Liver (tissue), 9 donors: ENCODE measurements around the gene SLC35F2. TPM values are rescaled to one million over a fixed set of nuclear protein-coding genes. Genes with fewer than 3 reads are reported as not detected.
"Not testable (repeated sequence)": the region's sequence is repeated elsewhere in the genome, so short reads cannot be mapped to it uniquely, and the experiment has no call there.

Experiments
- DNase-seq: peaks from one replicate; pipeline ENCODE4 v3.0.0-alpha.2; 2017; ENCODE audit warnings: low spot score
- H3K27ac ChIP-seq, 2 donors: one replicate each; pipeline ENCODE4 v1.7.0; 2013; ENCODE audit warnings: inconsistent platforms in 2 of 2, low read length in 2 of 2, control low read depth in 1 of 2, low read depth in 1 of 2, mild to moderate bottlenecking in 1 of 2
- H3K27me3 ChIP-seq, 4 donors: one replicate each; pipeline versions ENCODE4 v1.6.1 to v1.7.0; 2013; ENCODE audit warnings: low read length in 3 of 4, inconsistent platforms in 1 of 4, mild to moderate bottlenecking in 1 of 4, moderate library complexity in 1 of 4; ENCODE audit not compliant: control insufficient read depth in 4 of 4, insufficient read depth in 4 of 4
- H3K36me3 ChIP-seq, 4 donors: one replicate each; pipeline versions ENCODE4 v1.6.1 to v1.7.0; 2013; ENCODE audit warnings: low read length in 3 of 4, mild to moderate bottlenecking in 3 of 4, low read depth in 1 of 4, moderate library complexity in 1 of 4; ENCODE audit not compliant: control insufficient read depth in 4 of 4, insufficient read depth in 3 of 4
- H3K4me1 ChIP-seq, 4 donors: one replicate each; pipeline versions ENCODE4 v1.6.1 to v1.7.0; 2013; ENCODE audit warnings: low read length in 3 of 4, mild to moderate bottlenecking in 3 of 4, moderate library complexity in 1 of 4; ENCODE audit not compliant: control insufficient read depth in 4 of 4, insufficient read depth in 4 of 4
- H3K4me3 ChIP-seq, 3 donors: one replicate each; pipeline versions ENCODE4 v1.6.1 to v1.7.0; 2013; ENCODE audit warnings: low read length in 3 of 3, control low read depth in 1 of 3, low read depth in 1 of 3, mild to moderate bottlenecking in 1 of 3
- H3K9ac ChIP-seq, 2 donors: one replicate each; pipeline ENCODE4 v1.7.0; 2013; ENCODE audit warnings: low read length in 2 of 2, mild to moderate bottlenecking in 2 of 2, moderate library complexity in 2 of 2, control low read depth in 1 of 2, low read depth in 1 of 2
- H3K9me3 ChIP-seq, 4 donors: one replicate each; pipeline versions ENCODE4 v1.6.1 to v1.7.0; 2013; ENCODE audit warnings: low read length in 3 of 4; ENCODE audit not compliant: control insufficient read depth in 4 of 4
- ATF3 ChIP-seq: IDR thresholded peaks from 2 replicates; pipeline ENCODE4 v1.6.1; 2016; ENCODE audit warnings: antibody characterized with exemption
- CTCF ChIP-seq: fragments of 150-350 bp; IDR thresholded peaks from 2 replicates; pipeline ENCODE4 v1.5.1; 2017; ENCODE audit warnings: improper control_type of control experiment, low read depth, low read length; ENCODE audit not compliant: missing input control
- EGR1 ChIP-seq, 2 donors: IDR thresholded peaks; 2 replicates each; pipeline ENCODE4 v1.6.1; 2016 to 2018; ENCODE audit warnings: antibody characterized with exemption in 2 of 2, low read depth in 2 of 2
- FOXA1 ChIP-seq: IDR thresholded peaks from 2 replicates; pipeline ENCODE4 v1.6.1; 2016; ENCODE audit warnings: antibody characterized with exemption
- FOXA2 ChIP-seq: IDR thresholded peaks from 2 replicates; pipeline ENCODE4 v1.6.1; 2016; ENCODE audit warnings: antibody characterized with exemption
- GABPA ChIP-seq, 2 donors: IDR thresholded peaks in 1 of 2; conservative IDR thresholded peaks in 1 of 2; 2 replicates each; pipeline ENCODE4 v1.6.1; 2016; ENCODE audit warnings: antibody characterized with exemption in 2 of 2, mild to moderate bottlenecking in 1 of 2, moderate library complexity in 1 of 2
- HNF4G ChIP-seq: IDR thresholded peaks from 2 replicates; pipeline ENCODE4 v1.6.1; 2016; ENCODE audit warnings: antibody characterized with exemption
- JUND ChIP-seq, 2 donors: IDR thresholded peaks; 2 replicates each; pipeline ENCODE4 v1.6.1; 2016; ENCODE audit warnings: antibody characterized with exemption in 2 of 2
- MAX ChIP-seq: IDR thresholded peaks from 2 replicates; pipeline ENCODE4 v1.6.1; 2016; ENCODE audit warnings: antibody characterized with exemption
- NR2F2 ChIP-seq: IDR thresholded peaks from 2 replicates; pipeline ENCODE4 v1.6.1; 2016; ENCODE audit warnings: antibody characterized with exemption
- RAD21 ChIP-seq, 2 donors: IDR thresholded peaks; 2 replicates each; pipeline ENCODE4 v1.6.1; 2016; ENCODE audit warnings: antibody characterized with exemption in 2 of 2, mild to moderate bottlenecking in 2 of 2
- RXRA ChIP-seq, 2 donors: IDR thresholded peaks; 2 replicates each; pipeline ENCODE4 v1.6.1; 2017 to 2018; ENCODE audit warnings: antibody characterized with exemption in 2 of 2, mild to moderate bottlenecking in 1 of 2
- SP1 ChIP-seq: IDR thresholded peaks from 2 replicates; pipeline ENCODE4 v1.6.1; 2018; ENCODE audit warnings: antibody characterized with exemption, mild to moderate bottlenecking
- TAF1 ChIP-seq: conservative IDR thresholded peaks from 2 replicates; pipeline ENCODE4 v1.6.1; 2016; ENCODE audit warnings: antibody characterized with exemption, mild to moderate bottlenecking
- YY1 ChIP-seq: IDR thresholded peaks from 2 replicates; pipeline ENCODE4 v1.6.1; 2016; ENCODE audit warnings: antibody characterized with exemption, mild to moderate bottlenecking
- ZBTB33 ChIP-seq: IDR thresholded peaks from 2 replicates; pipeline ENCODE4 v1.6.1; 2016; ENCODE audit warnings: antibody characterized with exemption
- WGBS: extraction: QIAGEN DNeasy Blood & Tissue Kit; methylation state at CpG from one replicate; pipeline ENCODE4 v1.1.7; 2013; 5-methylcytosine and 5-hydroxymethylcytosine counted together
- polyA plus RNA-seq, 2 donors: library from polyadenylated mRNA; stranded (reverse) in 1 of 2; unstranded in 1 of 2; fragments of 200-250 nt in 1 of 2; fragments of >200 nt in 1 of 2; fragmentation: Nextera tagmentation in 1 of 2; extraction: Ambion mirVana in 1 of 2; gene quantifications; one replicate each; pipeline versions ENCODE4 v1.2.1 to v1.2.3, GENCODE V29; 2013 to 2015
- total RNA-seq, 2 donors: library from RNA; depleted of rRNA; stranded (reverse); fragments of >200 nt; gene quantifications; one replicate each; pipeline ENCODE4 v1.2.3, GENCODE V29; 2014
- donor health status: healthy.
- donor health status: healthy.
- donor health status: healthy.
- donor health status: healthy.
- donor health status: healthy.

Gene SLC35F2
- total and polyA plus RNA-seq, 4 donors = 0.14 to 1.4 (median 0.56) TPM

GRCh38 chr11:107770551-107770951 is 88.0 kb downstream of the SLC35F2 start:
- no peak overlapping the region for H3K27ac ChIP-seq
- no peak overlapping the region for H3K4me3 ChIP-seq
- no peak for TF ChIP-seq RXRA (IDR thresholded peaks at IDR 0.05)
- TF ChIP-seq ATF3 = no peak
- TF ChIP-seq RAD21 (IDR thresholded peaks at IDR 0.05) = no peak
- no peak for TF ChIP-seq CTCF
- TF ChIP-seq FOXA1 = no peak
- TF ChIP-seq TAF1 = no peak
- no peak for TF ChIP-seq YY1
- TF ChIP-seq MAX = no peak
- no peak for TF ChIP-seq EGR1 (IDR thresholded peaks at IDR 0.05; ENCODE audit: low read depth in 2 of 2)
- TF ChIP-seq FOXA2 = no peak
- TF ChIP-seq GABPA (IDR thresholded peaks at IDR 0.05 in 1 of 2, conservative IDR thresholded peaks at IDR 0.05 in 1 of 2) = no peak
- no peak for TF ChIP-seq SP1
- TF ChIP-seq JUND (IDR thresholded peaks at IDR 0.05) = no peak
- TF ChIP-seq ZBTB33 = no peak
- no peak for TF ChIP-seq NR2F2
- TF ChIP-seq HNF4G = no peak
- H3K4me1 ChIP-seq = no peaks in the 10 kb centered on the region
- H3K36me3 ChIP-seq = no peaks in the 10 kb centered on the region
- 52% methylated on average over 3 of the region's 3 CpGs for WGBS
- H3K27me3 ChIP-seq = no peaks in the 10 kb centered on the region
- no peak for DNase-seq
- no peaks in the 10 kb centered on the region for H3K9me3 ChIP-seq
- H3K9ac ChIP-seq = no peak overlapping the region

GRCh38 chr11:107769189-107769588 is 89.4 kb downstream of the SLC35F2 start:
- WGBS = 70% methylated on average over 3 of the region's 3 CpGs
- H3K4me3 ChIP-seq = no peak overlapping the region
- H3K27ac ChIP-seq = no peak overlapping the region
- H3K36me3 ChIP-seq = no peaks in the 10 kb centered on the region
- no peaks in the 10 kb centered on the region for H3K4me1 ChIP-seq
- H3K9me3 ChIP-seq = no peaks in the 10 kb centered on the region
- TF ChIP-seq EGR1 (IDR thresholded peaks at IDR 0.05; ENCODE audit: low read depth in 2 of 2) = no peak
- H3K27me3 ChIP-seq = no peaks in the 10 kb centered on the region
- no peak for DNase-seq
- H3K9ac ChIP-seq = no peak overlapping the region

GRCh38 chr11:107758719-107759355 is 99.8 kb downstream of the SLC35F2 start:
- H3K4me1 ChIP-seq, H3K27ac ChIP-seq, H3K36me3 ChIP-seq, DNase-seq, H3K4me3 ChIP-seq, H3K9ac ChIP-seq, H3K27me3 ChIP-seq, H3K9me3 ChIP-seq: not testable (repeated sequence)
- WGBS = 78% methylated on average over 7 of the region's 7 CpGs
